Right lobe of liver (tissue), 4 donors: ENCODE data around the gene GABRB3.

Experiments used
- CTCF ChIP-seq, 4 donors: fragments of 200-600 bp in 3 of 4; fragments of 450-650 bp in 1 of 4; IDR thresholded peaks; one replicate each; pipeline versions ENCODE4 v1.5.1 to v1.8.0; 2016 to 2022; ENCODE audit warnings: antibody characterized with exemption in 4 of 4, mild to moderate bottlenecking in 2 of 4
- POLR2A ChIP-seq: fragments of 450-650 bp; IDR thresholded peaks from one replicate; pipeline ENCODE4 v1.6.1; 2017; ENCODE audit warnings: antibody characterized with exemption, mild to moderate bottlenecking
- donor health status: DM: no; HTN: no; CAD: no.
- donor health status: DM: no; HTN: no; CAD: no.
- donor health status: DM: no; HTN: yes; CAD: no.

GRCh38 chr15:26631894-26632293 is 141.0 kb downstream of the GABRB3 start:
- TF ChIP-seq CTCF (IDR thresholded peaks at IDR 0.05) (no peak), POLR2A (no peak)
